HG03558 (cell line): ENCODE data around the gene PMPCA.
A peak's percentile ranks its signal among the peaks of the same experiment; 100 is the strongest.

Experiments used
- ATAC-seq: cut with Tn5 transposase; IDR thresholded peaks from one replicate; pipeline ENCODE4 v1.9.1; 2021; ENCODE audit warnings: moderate number of reproducible peaks; ENCODE audit not compliant: unreplicated experiment; ENCODE audit errors: extremely low read depth

Gene PMPCA, protein sequence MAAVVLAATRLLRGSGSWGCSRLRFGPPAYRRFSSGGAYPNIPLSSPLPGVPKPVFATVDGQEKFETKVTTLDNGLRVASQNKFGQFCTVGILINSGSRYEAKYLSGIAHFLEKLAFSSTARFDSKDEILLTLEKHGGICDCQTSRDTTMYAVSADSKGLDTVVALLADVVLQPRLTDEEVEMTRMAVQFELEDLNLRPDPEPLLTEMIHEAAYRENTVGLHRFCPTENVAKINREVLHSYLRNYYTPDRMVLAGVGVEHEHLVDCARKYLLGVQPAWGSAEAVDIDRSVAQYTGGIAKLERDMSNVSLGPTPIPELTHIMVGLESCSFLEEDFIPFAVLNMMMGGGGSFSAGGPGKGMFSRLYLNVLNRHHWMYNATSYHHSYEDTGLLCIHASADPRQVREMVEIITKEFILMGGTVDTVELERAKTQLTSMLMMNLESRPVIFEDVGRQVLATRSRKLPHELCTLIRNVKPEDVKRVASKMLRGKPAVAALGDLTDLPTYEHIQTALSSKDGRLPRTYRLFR

DNA sequence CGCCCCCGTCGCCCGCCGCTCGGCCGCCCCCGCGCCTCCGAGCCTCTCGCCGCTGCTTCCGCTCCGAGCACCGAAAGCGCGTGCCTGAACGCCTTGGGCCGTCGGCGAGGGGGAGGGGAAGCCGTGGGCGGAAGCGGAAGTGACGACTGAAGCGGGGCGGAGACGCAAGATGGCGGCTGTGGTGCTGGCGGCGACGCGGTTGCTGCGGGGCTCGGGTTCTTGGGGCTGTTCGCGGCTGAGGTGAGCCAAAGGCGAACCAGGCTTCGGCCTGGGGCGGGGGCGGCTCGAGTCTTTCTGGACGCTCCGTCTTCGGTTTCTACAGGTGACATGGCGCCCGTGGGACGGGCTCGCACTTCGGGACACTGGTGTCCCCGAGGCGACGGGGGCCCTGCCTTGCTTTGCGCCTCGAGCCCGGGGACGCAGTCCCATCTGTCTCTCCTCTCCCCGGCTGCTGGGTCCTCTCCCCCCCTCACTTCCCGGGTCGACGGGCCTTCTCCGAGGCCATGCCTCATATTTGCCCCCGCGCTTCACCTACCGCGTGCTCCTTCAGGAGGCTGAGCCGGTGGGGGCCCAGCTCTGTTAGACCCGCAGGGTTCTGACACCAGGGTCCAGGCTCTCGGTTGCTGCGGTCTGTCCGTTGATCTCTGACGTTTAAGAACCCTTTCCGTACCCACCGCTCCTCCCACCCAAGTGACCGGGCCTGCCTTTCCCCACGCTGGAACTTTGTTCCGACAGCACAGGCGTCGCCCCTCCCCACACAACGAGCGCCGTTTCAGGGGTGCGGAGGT, at the start of gene PMPCA, which contains the start of gene ENTR1:
PMPCA (plus strand) TSS at position 159 of the 788 bp plus-strand sequence; CDS start at position 170, 11 bp downstream.
ENTR1 (minus strand) TSS at position 115 of the 788 bp plus-strand sequence. CDS start 217 bp downstream, outside the sequence.
- ATAC-seq, result peak; percentile 48

DNA sequence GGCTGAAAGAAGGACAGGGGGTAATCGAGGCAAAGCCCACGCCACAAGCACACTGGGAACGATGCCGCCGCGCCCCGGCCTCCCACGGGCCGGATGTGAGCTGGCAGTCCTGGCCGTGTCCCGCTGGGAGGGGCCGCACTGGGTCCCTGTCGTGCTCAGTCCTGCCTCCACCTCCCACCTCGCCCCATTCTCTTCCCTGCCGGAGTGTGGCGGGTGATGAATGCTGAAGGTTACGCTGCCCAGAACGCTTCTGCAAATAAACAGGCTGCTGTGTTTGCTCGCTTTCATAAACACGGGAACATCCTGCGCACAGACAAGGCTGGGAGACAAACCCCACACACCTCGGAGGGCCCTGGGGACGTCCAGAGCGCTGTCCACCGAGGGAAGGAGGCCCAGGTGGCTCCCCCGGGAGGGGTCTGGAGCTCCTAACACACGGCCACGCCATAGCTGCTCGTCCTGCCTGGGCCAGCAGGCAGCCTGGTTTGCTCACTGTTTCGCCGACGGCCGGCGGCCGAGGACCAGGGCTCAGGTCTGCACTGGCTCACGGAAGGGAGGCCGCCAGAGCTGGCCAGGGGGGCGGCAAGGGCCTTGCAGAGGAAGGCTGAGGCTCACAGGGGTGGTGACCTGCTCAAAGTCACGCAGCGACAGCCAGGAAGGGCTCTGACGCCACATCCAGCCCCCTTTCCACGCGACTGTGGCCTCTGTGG, 49.3 kb upstream of the PMPCA start:
- ATAC-seq, result no peak

DNA sequence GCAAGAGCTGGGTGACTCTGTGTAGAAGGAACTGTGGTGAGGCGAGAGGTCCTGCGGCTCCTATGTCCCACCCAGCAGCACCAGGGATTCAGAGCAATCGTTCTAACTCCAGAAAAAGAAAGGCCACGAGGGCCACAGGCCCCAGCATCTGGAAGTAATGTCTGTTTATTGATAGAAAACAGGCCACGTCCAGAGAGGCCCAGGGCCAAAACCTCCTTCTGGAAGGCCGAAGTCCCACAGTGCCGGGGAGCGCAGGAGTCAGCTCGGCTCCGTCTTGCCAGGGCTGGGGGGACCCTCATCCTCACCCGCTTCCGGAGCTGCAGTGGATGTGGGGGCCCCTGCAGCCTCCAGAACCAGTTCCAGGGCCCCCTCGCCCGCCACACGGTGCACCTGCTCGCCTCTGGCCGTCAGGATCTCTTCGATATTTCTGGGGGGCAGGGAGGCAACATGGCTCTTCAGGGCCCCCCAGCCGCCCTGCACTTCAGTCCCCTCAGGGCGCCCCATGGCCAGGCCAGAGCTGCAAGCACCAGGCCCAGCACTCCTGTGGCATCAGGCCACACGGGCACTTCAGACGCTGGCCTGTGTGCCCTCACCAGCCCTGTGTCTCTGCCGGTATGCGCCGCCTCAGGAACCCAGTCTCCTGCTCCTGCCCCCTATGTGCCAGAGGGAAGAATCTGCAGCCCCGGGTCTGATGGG, 48.6 kb upstream of the PMPCA start:
- ATAC-seq, result no peak

DNA sequence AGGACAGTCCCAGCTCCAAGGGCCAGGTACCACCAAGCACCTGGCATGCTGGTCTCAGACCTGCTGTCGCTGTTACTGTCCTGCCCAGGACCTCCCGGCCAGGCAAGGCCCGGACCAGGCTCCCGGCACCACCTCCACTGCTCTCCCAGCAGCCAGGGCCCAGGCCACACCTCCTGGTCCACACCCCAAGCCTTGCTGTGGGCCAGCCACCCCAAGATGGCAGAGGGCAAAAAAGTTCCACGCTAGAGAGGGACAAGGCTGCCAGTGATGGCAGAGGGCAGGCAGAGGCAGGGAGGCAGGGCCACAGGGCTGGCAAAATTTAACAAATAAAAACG, 48.0 kb upstream of the PMPCA start:
- no peak for ATAC-seq

DNA sequence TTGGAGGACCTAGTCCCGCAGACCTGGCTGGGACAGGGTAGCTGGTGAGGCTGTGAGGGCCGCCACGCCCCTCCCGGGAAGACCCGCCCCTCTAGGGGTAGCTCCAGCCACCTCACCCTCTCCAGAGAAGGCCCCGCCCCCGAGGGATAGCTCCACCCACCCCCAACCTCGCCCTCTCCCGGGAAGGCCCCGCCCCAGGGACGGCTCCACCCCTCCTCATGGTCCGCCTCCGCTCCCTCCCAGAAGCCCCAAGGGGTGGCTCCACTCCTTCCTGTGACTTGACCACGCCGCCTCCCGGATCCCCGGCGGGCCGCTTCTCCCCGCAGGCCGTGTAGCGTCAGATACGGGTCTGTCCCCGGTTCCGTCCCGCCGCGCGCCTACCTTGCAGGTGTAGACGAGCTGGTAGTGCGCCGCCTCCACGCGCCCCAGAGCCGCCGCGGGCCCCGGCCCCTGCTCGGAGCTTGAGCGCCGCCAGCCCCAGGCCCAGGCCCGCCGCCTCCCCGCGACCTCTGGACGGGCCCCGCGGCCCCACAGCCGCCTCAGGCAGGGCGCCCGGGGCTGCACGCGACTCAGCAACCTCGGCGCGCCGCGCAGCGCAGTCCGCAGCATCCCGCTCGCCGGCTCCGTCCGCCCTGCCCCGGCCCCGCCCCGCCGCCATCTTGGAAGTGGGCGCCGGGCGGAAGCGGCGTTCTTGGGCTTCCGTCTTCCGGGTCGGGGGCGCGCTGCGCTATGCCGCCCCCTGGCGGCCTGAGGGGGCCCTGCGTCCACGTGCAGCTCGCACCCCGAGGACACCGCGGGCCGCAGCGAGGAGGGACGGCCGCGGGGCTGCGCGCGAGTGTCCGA, 47.1 kb upstream of the PMPCA start, which contains the start of gene DNLZ:
DNLZ (minus strand) TSS at position 639 of the 843 bp plus-strand sequence; CDS start at position 609, 30 bp downstream.
- peak; percentile 44 for ATAC-seq

DNA sequence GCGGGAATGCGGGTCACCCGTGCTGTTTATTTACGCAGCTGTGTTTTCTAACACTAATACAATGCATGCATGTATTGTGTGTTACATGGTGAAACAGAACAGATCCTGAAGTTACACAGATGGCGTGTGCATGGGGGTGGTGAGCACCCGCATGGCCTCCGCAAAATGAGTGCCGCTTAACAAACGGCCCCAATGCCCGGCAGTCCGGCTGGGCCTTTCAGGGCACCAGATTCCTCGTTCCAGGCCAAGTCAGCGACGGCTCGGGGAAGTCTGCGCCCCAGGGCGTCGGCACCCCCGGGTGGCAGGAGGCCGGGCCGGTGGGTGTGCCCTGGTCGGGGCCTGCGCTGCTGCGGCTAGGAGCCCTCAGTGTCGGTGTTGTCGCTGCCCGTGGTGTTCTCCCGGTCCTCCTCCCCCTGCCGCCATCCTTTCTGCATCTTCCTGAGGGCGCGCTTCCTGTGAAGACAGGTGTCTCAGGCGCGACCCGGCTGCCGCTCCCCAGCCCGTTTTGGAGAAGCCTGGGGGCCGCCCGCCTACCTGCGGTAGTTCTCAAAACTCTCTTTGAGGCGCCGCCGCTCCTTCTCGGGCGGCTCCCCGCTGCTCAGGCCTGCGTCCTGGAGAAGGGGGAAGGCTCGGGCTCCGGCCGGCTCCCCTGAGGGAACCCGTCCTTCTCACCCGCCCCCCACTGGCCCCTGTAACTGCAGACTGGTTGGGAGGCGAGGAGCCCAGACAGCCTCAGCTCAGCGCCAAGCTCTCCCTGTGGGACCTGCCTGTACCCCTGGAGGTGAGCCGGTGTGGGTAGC, 46.3 kb upstream of the PMPCA start:
- no peak for ATAC-seq

DNA sequence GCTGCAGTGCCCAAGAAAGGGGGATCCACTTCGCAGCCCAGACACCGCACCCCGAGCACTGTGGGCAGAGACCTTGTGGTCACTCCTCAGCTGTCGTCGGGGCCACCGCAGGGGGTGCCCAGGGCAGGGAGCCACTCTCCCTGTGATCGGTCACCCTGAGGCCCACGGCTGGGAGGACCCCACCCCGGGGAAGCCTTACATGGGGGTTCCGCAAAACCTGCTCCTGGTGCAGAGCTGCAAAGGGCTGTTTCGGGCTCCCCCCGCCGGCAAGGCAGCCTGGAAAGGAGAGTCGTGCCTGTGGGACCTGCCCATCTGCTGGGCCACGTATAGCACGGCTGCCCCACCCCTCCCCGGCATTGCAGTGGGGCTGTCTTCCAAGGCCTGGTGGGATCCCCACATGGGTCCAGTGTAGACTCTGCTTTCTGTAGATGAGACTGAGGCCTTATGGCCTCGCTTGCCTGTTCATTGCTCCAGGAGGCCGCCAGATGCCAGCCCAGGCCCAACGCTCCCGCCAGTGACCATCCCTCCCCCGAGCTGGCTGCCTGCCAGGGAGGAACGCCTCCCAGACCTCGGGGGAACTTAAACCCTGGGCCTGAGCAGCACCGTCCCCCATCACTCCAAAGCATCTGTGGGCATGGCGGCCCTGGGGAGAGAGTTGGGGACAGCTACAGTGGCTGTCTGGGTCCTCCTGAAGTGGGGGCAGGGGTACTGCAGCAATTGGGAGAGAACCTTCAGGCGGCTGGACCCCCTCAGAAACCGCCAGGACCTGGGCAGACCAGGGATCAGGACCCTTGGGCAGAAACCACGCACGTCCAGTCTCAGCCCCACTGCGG, 45.3 kb upstream of the PMPCA start:
- no peak for ATAC-seq

DNA sequence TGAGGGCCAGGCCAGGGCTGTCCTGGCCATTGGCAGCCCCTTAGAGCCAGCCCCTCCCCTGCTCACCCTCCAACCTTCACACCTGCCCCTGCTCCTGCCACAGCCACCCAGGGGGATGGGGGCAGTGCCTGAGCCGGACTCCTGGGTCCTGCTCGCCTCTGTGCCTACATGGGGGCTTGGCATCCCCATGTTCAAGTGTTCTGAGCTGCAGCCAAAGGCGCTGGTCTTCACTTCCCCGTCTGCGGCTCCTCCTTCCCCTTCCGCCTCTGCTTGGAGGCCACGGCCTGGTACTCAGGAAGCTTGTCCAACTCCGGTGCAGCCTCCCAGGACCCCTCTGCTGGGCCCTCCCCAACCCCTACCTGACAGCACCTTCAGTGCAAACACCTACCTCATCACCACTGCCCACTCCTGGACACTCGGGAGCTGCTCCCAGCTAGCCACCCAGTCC, 44.7 kb upstream of the PMPCA start:
- no peak for ATAC-seq

DNA sequence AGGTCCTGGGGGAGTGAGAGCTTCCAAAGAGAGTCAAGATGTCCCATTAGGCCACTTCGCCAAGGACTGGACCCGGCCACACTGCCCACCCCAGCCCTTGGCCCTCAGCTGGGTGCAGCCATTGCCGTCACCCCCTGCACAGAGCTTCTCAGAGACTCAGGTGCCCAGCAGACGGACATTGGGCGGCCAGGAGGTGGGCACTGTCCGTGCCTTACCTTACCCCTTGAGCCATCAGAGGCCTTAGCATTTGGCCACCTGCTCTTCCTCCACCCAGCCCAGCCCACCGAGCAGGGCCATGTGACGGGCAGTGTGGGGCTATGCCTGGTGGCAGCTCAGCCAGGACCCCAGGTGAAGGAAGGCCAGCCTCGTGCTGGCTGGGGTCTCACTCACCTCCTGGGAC, 43.6 kb upstream of the PMPCA start:
- no peak for ATAC-seq

DNA sequence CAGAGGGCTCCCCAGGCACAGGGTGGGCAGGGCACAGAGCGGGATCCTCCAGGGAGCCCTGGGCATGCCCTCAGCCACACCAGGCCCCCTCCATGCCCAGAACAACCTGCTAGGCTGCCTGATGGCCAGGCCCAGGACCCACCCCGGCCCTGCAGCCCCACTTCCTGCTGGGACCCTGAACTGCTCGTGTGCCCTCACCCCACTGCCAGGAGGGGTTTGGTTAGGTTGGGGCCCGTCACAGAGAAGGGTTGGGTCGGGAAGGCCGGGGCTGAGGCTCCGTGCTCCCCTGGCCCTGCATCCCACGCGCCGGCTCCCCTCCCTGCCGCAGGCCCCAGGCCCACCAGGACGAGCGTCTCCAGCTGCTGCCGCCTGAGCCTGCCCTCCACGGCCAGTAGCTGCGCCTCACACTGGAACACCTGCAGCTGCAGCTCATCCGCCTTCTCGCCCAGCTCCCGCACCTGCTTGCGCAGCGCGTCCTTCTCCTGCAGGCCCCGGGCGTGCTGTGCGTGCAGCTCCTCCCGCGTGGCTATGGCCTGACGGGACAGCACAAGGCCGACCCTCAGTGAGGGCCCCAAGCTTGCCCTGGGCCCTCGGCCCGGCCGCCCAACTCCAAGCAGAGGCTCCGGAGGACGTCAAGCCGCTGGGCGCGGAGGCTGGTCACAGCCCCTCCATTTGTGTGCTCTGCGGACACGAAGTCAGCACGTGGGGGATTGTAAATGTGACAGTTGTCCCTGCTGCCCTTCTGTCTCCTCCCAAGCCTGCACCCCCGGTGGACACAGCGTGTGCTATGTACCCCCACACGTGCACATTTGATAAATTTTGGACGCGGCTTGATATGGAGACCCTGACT, 42.9 kb upstream of the PMPCA start:
- no peak for ATAC-seq

DNA sequence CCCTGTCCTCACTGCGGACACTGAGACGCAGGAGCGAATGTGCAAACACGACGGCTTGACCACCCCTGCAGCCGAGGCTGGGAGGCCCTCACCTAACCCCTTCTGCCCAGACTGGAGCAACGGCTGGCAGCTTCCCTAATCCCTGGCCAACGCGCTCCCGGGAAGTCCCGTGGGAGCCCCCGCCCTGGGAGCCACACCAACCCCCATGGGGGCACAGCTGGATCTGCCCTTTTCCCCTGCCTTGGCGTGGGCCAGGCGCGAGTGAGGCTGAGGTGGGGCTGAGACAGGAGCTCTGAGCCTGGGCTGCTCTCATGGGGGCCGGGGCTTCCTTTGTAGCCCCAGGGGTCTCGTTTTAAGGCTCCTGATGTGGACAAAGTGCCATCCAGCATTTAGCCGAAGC, 42.3 kb upstream of the PMPCA start:
- no peak for ATAC-seq

DNA sequence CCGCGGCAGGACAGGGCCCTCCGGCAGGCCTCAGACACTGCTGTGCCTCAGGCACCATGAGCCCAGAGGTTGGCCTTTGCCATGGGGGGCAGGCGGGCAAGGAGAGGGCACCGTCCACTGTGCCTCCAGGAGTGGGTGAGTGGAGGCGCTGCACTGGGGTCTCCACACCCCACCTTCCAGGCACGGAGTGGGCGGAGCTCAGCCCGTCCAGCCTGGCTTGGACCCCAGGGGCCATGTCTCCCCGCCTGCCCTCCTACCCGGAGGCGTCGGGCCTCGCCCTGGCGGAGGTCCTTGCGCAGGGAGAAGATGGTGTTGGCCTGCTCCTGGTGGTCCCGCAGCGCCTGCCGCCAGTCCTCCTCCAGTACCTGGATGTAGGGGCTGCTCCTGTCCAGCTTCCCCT, 40.4 kb upstream of the PMPCA start:
- ATAC-seq, result no peak

DNA sequence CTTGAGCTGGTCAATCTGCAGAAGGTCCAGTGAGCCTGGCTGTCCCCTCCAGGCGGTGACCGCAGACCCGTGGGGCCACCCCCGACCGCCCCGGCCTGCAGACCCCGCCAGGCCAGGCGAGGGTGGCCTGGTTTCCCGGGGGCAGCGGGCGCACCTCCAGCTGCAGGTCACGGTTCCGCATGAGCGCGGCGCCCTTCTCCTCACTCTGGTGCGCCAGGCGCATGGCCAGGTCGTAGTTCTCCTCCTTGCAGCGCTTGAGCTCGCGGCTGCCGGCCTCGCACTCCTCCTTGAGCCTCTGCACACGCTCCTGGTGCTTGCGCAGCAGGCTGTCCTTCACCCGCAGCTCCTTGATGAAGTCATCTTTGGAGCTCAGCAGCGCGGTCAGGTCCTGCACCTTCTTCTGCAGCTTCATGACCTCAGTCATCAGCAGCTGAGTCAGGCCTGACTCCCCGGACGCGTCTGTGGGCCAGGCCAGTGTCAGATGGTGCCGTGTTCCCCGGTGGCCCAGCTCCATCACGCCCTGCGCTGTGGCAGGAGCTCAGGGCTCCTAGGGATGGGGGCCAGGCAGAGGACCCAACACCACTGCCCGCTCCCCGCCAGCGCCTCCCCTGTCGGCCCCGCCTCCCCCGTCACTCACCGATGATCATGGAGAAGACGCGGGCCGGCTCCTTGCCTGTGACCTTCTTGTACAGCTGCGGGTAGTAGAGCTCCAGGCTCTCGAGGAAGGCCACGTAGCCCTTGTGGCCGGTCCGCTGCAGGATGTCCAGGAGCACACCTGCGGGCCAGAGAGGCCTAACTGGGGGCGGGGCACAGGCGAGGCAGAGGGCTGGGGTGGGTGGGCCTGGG, 39.5 kb upstream of the PMPCA start:
- no peak for ATAC-seq

DNA sequence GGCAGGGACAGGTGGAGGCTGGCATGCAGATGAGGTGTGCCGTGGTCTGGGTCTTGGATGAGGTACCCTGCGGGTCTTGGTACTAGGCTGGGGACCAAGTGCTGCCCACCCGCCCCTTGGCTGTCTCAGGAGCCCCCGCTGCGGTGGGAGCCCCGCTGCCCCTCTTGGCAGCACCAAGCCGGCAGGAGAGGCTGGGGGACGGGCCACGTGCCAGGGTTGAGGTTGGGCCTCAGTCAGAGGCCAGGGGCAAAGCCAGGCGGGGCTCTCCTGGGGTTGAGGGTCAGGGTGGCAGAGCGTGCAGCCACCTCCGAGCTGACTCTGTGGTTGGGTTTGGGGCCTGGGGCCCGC, 39.0 kb upstream of the PMPCA start:
- ATAC-seq, result no peak

DNA sequence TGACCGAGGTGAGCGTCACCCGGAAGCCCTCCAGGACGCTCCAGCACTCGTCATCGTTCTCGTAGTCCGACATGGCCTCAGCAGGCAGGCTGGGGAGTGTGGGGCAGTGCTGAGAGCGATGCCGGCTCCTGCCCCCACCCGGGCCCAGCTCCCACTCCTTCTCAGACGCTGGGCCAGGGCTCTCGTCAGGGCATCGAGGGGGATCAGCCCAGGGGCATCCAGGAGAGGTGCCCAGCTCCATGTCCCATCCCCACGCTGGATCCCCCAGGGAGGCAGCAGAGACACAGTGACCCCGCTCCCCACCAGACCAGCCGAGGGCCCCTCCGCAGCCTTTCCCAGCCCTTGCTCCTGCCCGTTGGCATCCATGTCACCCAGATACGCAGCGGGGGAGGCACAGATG, 38.5 kb upstream of the PMPCA start:
- ATAC-seq, result no peak
